NCI-H2029 treated with DMSO at 0.1 percent for 48 hours (cell line): Measurements from ENCODE around the gene PDE8A.
"Not testable (repeated sequence)": the region's sequence is repeated elsewhere in the genome, so short reads cannot be mapped to it uniquely, and the experiment has no call there.

Experiments used
- DNase-seq: peaks from one replicate; lab custom pipeline; 2025; lab: John Stamatoyannopoulos, UW

Gene PDE8A

GRCh38 chr15:84988909-84989644 is 7.4 kb downstream of the PDE8A start:
- no peak for DNase-seq

- no peak for DNase-seq
Measured at GRCh38 chr15:84990507-84990906, 8.9 kb downstream of the PDE8A start.

GRCh38 chr15:84991014-84991712 is 9.5 kb downstream of the PDE8A start:
- DNase-seq: no peak

DNA sequence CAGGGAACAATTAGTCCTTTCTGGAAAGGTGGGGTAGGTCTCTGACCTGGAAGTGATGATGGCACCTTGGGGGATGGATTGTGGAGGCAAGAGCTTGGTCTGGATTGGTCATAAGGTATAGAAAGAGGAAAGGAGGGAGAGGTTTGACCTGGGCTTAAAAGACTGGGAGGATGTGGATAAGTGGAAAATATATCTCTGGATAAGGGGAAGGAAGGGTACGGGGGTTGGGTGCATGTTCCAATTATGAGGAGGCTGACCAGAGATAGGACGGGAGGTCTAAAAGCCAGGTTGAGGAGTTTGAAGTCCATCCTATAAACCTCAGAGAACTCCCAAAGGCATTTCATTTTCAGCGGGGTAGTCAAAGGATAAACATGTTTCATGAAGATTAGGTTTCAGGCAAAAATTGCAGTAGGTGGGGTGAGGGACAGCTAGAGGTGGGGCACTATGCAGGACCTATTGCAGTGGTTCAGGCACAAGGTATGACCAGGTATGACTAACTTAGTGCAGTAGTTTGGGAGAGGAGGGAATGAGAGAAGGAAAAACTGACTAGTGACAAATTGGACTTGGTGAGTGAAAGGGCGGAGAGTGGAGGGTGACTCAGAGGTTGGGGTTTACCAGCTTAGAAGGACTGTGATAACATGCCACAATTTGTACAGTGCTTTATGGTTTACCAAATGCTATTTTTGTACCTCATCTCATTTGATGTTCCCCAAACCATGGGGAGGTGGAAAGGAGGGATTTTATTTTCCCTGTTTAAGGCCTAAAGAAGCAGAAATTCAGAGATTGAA is 10.7 kb downstream of the PDE8A start:
- DNase-seq: no peak

GRCh38 chr15:84996055-84996454 is 14.4 kb downstream of the PDE8A start:
- no peak for DNase-seq

DNA sequence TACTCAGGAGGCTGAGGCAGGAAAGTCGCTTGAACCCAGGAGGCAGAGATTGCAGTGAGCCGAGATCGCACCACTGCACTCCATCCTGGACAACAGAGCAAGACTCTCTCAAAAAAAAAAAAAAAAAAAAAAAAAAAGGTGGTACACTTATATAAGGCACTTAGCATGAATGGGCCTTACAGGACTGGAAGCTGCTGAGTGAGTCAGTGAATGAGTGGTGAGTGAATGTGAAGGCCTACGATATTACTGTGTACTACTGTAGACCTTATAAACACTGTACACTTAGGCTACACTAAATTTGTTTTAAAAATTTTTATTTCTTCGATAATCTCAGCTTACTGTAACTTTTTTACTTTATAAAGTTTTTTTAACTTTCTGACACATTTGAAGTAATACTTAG is 15.1 kb downstream of the PDE8A start:
- not testable (repeated sequence) for DNase-seq

- not testable (repeated sequence) for DNase-seq
Measured at GRCh38 chr15:84997214-84997613, 15.6 kb downstream of the PDE8A start.

DNA sequence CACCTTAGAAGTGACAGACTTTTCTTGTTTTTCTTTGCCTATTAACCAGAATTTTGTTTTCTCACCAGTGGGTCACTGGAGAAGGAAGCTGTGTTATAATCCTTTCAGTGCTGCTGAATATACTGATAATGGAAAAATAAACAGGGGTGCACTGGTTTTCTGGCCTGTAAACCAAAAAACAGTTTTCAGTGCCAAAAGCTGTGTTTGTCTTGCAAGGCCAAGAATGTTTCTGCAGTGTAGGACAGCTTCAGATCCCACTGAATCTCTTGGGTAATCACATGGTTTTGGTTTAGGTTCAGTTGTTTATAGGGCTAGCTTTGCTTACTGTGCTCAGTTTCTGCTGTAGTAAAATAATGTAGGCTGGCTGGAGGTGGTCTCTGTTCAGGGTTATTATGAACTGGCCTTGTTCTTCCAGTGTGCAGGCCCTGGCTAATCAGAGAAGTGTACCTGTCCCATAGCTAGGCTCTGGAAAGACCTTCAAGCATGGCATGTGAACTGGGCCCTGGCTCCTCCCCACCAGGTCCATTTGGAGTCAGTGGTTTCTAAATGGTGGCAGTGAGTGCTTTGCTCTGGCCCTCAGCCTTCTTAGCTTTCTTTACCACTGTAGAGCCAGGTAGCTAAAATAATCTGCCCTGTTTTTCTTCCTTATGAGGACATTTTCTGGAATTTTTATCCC is 18.7 kb downstream of the PDE8A start:
- DNase-seq: no peak

- no peak for DNase-seq
Measured at GRCh38 chr15:85000937-85001336, 19.3 kb downstream of the PDE8A start.

DNA sequence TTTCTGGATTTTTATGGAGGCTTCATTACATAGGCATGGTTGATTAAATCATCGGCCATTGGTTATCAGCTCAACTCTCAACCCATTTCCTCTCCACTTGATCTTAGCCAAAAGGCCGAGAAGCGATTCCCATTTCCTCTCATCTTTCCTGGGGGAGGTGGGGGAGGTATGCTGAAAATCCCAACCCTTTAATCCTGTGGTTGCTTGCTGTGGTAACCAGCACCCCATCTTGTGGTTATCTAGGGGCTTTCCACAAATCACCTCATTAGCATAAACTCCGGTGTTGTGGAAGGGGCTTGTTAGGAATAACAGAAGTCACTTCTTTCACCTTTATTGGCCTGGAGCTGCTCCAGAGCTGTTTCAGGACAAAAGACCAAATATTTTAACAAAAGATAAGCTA is 20.9 kb downstream of the PDE8A start:
- no peak for DNase-seq

- DNase-seq: no peak
Measured at GRCh38 chr15:85003593-85004312, 22.1 kb downstream of the PDE8A start.

DNA sequence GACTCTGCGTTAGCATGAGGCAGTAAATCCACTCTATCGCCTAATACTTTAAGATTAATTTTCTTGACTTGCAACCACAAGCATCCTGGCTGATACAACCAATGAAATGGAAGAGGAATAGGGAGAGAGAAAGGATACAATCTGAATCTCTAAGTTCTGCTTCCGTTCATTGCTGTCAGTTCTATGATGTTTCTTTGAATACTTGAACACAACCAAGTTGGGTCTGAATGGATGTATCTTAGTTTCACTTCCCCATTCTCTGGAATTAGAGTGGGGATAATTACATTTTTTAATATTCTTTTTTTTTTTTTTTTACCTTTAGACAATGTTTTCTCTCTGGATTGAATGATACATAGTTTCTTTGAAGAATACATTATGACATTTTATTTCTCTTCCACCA is 22.9 kb downstream of the PDE8A start:
- no peak for DNase-seq

GRCh38 chr15:85005319-85005718 is 23.7 kb downstream of the PDE8A start:
- no peak for DNase-seq

GRCh38 chr15:85005746-85006145 is 24.1 kb downstream of the PDE8A start:
- DNase-seq: no peak

DNA sequence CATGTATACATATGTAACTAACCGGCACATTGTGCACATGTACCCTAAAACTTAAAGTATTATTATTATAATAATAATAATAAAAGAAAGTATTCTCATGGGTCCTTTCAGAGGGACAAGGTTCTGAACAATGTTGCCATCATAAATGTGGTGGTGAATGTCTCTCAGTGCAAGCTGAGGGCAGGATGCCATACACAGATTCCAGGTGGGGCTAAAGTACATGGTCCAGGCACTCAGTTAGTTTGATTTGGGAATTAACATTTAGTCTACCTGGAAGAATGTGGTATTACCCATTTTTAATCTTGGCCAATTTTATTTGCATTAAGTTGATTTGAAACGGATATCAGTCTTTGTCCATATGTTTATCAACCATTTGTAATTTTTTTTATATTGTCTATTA is 24.5 kb downstream of the PDE8A start:
- DNase-seq: no peak

DNA sequence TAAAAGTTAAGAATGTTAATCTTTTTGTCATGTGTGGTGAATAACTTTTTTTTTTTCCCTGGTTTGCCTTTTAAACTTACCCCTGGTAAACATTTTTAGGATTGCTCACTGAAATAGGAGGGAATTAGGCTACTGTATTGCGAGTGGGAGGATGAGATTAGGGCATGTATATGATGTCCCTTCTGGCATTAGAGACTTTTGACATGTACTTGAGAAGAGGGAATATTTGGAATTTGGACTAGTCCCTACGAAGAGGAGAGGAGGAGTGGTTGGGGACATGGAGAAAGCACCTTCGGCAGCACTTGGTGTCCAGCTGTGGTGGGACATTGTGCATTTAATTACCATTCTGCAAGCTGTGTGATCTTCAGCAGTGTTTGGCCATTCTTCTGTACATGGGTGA is 25.0 kb downstream of the PDE8A start:
- no peak for DNase-seq

DNA sequence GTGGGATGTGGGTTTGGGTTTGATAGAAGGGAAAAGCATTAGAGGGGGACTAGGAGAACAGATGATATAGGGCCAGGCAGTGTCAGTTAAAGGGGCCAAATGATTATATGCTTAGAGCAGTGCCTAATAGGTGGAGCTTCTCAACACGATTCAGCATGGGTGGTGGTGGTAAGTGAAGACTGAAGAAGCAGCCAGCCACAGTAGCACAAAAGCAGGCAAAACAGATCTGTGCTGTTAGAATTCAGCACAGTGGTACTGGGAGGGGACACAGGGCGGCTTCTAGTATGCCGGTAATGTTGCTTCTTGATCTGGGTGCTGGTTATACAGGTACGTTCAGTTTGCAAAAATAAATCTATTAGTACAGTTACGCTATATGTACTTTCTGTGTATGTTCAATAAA is 25.5 kb downstream of the PDE8A start:
- no peak for DNase-seq

GRCh38 chr15:85007741-85008397 is 26.2 kb downstream of the PDE8A start:
- no peak for DNase-seq

DNA sequence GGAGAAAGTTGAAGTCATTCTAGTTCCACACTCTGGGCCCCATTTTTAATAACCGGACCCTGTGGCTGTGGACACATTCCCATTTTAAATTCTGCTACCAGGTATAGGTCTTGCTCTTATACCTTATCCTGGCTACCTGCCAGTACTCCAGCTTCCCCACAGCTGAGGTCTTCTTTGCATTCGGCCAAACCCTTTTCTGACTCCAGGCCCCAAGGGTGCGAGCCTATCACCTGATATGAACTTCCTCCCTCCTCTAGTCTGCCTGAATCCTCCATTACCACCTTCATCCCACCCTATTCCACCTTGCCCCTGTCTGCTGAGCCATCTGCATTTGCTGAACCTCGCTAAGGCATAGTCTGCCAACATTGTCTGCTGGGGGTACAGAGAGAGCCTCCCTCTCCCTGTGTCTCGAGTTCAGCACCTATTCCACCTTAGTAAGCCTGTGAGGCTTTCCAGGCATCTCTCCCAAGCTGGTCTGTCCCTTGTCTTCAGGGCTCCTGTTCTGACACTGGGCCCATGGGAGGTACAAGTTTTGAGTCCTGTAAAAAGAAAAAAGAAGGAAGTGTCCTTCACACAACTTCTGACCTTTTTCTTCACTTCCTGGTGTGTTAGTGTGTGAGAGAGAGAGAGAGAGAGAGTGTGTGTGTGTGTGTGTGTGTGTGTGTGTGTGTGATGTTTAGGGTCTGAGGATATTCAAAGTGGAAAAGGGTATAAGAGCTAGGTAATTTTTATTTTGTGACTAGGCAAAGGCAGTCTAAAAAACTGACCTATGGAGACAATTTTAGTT is 27.0 kb downstream of the PDE8A start:
- no peak for DNase-seq

GRCh38 chr15:85009435-85009834 is 27.8 kb downstream of the PDE8A start:
- no peak for DNase-seq

DNA sequence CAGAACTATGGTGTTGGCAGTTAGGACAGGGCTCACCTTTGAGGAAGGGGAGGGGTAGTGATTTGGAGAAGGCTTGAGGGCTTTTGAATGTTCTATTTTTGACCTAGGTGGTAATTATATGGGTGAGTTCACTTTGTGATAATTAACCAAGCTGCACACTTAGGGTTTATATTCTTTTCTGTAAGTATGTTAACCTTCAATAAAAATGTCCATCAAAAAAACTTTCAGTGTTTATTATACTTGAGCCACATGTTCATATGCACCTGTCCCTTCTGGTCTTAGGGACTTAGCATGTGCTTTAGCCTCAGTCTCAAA is 28.4 kb downstream of the PDE8A start:
- no peak for DNase-seq
